ENCODE measurements around the gene HDC.

Gene HDC

DNA sequence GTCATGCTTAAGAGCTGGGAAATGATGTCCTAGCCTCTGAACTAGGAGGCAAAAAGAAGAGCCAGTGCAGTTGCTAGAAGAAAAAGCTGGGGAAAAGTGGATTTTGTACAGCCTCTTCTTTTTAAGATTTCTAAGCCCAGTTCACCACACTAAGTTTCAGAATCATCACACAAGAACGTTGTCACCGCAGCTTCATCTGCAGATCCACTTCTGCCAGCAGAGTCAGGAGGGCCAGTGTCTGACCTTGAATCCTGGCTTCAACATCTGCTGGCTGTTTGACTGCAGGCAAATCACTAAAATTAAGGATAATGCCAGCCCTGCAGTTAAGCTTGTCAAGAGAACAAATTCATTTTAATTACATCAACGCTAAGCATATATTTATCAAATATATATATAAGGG, 36.2 kb downstream of the HDC start:
- TF ChIP-seq, protein P1, sequence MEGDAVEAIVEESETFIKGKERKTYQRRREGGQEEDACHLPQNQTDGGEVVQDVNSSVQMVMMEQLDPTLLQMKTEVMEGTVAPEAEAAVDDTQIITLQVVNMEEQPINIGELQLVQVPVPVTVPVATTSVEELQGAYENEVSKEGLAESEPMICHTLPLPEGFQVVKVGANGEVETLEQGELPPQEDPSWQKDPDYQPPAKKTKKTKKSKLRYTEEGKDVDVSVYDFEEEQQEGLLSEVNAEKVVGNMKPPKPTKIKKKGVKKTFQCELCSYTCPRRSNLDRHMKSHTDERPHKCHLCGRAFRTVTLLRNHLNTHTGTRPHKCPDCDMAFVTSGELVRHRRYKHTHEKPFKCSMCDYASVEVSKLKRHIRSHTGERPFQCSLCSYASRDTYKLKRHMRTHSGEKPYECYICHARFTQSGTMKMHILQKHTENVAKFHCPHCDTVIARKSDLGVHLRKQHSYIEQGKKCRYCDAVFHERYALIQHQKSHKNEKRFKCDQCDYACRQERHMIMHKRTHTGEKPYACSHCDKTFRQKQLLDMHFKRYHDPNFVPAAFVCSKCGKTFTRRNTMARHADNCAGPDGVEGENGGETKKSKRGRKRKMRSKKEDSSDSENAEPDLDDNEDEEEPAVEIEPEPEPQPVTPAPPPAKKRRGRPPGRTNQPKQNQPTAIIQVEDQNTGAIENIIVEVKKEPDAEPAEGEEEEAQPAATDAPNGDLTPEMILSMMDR (conservative IDR thresholded peaks at IDR 0.05; ENCODE audit: low read length): no peak
- no peak overlapping the region for H3K4me3 ChIP-seq (ENCODE audit: low read length)
- DNase-seq (ENCODE audit: low read depth): peak; percentile 79

DNA sequence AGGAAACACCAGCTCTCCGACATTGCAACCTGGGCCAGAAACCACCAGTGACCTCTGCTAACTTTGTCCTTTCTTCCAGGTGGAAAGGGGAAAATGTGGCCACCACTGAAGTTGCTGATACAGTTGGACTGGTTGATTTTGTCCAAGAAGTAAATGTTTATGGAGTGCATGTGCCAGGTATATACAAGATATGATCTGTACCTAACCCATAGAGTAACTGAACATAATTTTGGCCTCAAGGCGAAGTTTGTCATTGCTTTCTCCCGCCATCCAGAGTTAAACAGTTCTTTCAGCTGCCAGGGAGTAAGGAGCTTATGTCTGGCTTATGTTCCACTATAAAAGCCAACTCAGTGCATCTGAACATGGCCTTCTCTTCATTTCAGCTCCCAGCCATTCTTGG, 36.7 kb downstream of the HDC start:
- no peak overlapping the region for H3K4me3 ChIP-seq (ENCODE audit: low read length)
- TF ChIP-seq, protein P1 (conservative IDR thresholded peaks at IDR 0.05; ENCODE audit: low read length): no peak
- DNase-seq (ENCODE audit: low read depth): no peak

DNA sequence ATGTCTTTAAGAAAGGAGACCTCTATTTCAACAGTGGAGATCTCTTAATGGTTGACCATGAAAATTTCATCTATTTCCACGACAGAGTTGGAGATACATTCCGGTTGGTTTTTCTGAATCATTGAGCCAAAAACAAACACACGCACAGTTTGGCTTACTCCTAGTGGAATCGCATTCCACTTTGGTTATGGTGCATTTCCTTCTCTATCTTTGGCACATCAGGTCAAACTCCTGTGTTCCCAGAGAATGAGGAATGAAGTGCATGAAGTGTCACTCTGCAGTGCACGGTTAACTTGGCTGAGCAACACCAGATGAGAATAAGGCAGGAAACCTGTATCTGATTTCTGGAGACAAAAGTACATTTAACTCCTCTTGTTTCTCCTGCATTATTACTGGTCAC, 38.5 kb downstream of the HDC start:
- H3K4me3 ChIP-seq (ENCODE audit: low read length): no peak overlapping the region
- peak; percentile 88 for DNase-seq (ENCODE audit: low read depth)
- TF ChIP-seq, protein P1 (conservative IDR thresholded peaks at IDR 0.05; ENCODE audit: low read length): no peak

DNA sequence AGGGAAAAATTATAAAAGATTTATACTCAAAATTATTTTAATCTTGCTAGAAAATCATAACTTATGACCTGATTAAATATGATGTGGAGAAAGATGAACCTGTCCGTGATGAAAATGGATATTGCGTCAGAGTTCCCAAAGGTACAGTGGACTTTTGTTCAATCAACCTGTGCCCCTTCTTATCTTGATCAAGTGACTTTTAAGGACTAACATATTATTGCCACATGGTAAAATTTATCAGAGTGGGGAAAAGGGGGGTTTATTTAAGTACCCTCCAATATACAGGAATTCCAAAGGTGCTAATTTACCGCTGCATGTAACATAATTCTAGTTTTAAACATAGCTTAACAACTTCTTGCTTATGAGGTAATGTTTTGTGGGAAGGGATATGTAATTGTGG, 39.6 kb downstream of the HDC start:
- DNase-seq (ENCODE audit: low read depth): no peak
- TF ChIP-seq, protein P1 (conservative IDR thresholded peaks at IDR 0.05; ENCODE audit: low read length): no peak

DNA sequence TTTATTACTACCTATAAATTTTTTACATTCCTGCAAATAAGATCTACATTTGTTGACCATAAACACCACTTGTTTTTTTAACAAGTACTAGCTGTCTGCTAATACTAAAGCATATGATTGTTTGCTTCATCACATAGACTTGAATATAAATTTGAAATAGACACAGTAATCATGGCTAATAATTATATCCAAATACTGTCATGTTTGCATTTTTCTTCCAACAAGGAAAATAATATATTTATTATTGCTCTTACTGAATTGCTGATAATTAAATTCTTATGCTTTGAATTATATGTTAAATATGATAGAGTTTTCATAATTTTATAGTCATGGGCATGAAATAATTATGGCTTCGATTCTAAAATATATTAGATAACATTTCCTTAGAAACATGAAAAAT, 40.5 kb downstream of the HDC start:
- DNase-seq (ENCODE audit: low read depth): no peak
- H3K4me3 ChIP-seq (ENCODE audit: low read length): no peak overlapping the region
- TF ChIP-seq, protein P1 (conservative IDR thresholded peaks at IDR 0.05; ENCODE audit: low read length): no peak

More for the DNA sequence above, 39.6 kb downstream of the HDC start:
- H3K4me3 ChIP-seq (ENCODE audit: low read length): no peak overlapping the region

DNA sequence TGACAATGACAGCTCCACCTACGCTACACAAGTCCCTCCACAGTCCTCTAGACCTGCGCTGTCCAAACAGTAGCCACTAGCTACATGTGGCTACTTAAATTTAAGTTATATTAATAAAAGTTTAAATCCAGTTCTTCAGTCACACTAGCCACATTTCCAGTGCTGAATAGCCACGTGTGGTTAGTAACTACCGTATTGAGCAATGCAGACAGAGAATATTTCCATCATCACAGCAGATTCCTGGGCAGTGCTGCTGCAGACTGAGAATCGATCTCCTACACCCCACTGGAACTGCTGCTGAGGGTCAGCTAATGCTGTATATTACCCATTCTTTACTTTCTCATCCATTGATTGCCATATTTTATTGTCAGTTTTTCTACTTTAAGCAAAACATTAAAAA, 40.9 kb downstream of the HDC start:
- no peak overlapping the region for H3K4me3 ChIP-seq (ENCODE audit: low read length)
- TF ChIP-seq, protein P1 (conservative IDR thresholded peaks at IDR 0.05; ENCODE audit: low read length): no peak
- peak; percentile 66 for DNase-seq (ENCODE audit: low read depth)

DNA sequence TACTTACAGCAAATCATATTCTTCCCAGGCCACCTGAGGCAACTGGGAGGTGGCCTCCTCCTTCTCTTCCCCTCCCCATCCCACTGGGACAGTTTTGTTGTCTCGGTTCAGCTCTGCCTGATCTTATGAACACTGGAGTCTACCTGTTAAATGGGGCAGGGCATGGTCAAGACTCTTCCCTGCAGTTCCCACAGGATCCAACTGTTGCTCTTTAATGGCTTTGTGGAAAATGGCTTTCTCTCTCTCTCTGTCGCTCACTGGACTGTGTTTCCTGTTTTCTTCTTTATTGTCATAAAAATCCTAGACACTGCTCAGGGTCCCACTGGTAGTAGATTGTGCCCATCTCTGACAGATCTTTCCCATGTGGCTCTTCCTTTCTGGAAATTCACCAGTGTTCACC, 43.3 kb downstream of the HDC start:
- TF ChIP-seq, protein P1 (conservative IDR thresholded peaks at IDR 0.05; ENCODE audit: low read length): no peak
- DNase-seq (ENCODE audit: low read depth): no peak
- H3K4me3 ChIP-seq (ENCODE audit: low read length): no peak overlapping the region
